Hepatocyte (in vitro differentiated cells): ENCODE results near the gene IKZF2.

Experiments used
- EZH2 ChIP-seq: fragments of 200-600 bp; sonication (generic); IDR thresholded peaks from 2 replicates; pipeline ENCODE4 v1.6.1; 2016; ENCODE audit warnings: antibody characterized with exemption, mild to moderate bottlenecking, borderline replicate concordance
- EZH2phosphoT487 ChIP-seq: fragments of 200-600 bp; sonication (generic); IDR thresholded peaks from one replicate; pipeline ENCODE4 v1.6.1; 2018; ENCODE audit warnings: antibody characterized with exemption, mild to moderate bottlenecking, low read depth, moderate library complexity; ENCODE audit not compliant: unreplicated experiment, severe bottlenecking
- TF ChIP-seq, protein P1 (sequence below): fragments of 200-600 bp; sonication (generic); IDR thresholded peaks from 2 replicates; pipeline ENCODE4 v1.5.1; 2016; ENCODE audit warnings: antibody characterized with exemption, mild to moderate bottlenecking; ENCODE audit not compliant: poor library complexity

DNA sequence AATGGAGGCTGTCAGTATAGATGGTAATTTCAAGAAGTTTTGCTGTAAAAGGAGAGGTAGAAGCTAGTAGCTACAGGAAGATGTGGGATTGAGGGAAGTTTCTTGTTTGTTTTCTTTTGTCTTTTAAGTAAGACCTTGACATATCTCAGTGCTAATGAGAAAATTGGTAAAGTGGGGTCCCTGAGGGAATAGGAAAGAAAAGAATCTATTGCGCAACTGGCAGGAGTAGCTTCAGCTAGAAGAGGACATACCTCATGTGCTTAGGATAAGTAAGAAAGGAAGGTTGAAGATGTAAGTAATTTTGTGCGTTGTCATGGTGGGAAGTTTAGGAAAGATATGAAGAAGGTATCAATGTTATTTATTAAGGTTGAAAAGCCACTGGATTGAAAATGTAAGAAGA, 8.4 kb upstream of the IKZF2 start:
- TF ChIP-seq, protein P1, sequence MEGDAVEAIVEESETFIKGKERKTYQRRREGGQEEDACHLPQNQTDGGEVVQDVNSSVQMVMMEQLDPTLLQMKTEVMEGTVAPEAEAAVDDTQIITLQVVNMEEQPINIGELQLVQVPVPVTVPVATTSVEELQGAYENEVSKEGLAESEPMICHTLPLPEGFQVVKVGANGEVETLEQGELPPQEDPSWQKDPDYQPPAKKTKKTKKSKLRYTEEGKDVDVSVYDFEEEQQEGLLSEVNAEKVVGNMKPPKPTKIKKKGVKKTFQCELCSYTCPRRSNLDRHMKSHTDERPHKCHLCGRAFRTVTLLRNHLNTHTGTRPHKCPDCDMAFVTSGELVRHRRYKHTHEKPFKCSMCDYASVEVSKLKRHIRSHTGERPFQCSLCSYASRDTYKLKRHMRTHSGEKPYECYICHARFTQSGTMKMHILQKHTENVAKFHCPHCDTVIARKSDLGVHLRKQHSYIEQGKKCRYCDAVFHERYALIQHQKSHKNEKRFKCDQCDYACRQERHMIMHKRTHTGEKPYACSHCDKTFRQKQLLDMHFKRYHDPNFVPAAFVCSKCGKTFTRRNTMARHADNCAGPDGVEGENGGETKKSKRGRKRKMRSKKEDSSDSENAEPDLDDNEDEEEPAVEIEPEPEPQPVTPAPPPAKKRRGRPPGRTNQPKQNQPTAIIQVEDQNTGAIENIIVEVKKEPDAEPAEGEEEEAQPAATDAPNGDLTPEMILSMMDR, result no peak
- no peak for TF ChIP-seq EZH2
- TF ChIP-seq EZH2phosphoT487, result no peak
